GM19240 (cell line): ENCODE measurements around the gene NCBP3.
A peak's percentile ranks its signal among the peaks of the same experiment; 100 is the strongest.

Experiments used
- DNase-seq: peaks from one replicate; pipeline ENCODE4 v3.0.0; 2011; ENCODE audit warnings: low spot score; ENCODE audit not compliant: insufficient read length

NCBP3 gene

GRCh38 chr17:3813171-3813570 lies 32.9 kb downstream of the NCBP3 start:
- DNase-seq: no peak

GRCh38 chr17:3812771-3813170 lies 33.3 kb downstream of the NCBP3 start:
- no peak for DNase-seq

GRCh38 chr17:3812284-3812683 lies 33.8 kb downstream of the NCBP3 start:
- DNase-seq: no peak

- no peak for DNase-seq
Observed at GRCh38 chr17:3810019-3810418, 36.0 kb downstream of the NCBP3 start.

GRCh38 chr17:3809135-3809534 lies 36.9 kb downstream of the NCBP3 start:
- DNase-seq: no peak

- no peak for DNase-seq
Observed at GRCh38 chr17:3808701-3809100, 37.3 kb downstream of the NCBP3 start.

- no peak for DNase-seq
Observed at GRCh38 chr17:3805581-3805980, 40.5 kb downstream of the NCBP3 start.

- peak; percentile 47 for DNase-seq
Observed at GRCh38 chr17:3804503-3804931, 41.5 kb downstream of the NCBP3 start.

GRCh38 chr17:3803308-3803640 lies 42.8 kb downstream of the NCBP3 start:
- no peak for DNase-seq

- DNase-seq: no peak
Observed at GRCh38 chr17:3802461-3803307, 43.4 kb downstream of the NCBP3 start.

GRCh38 chr17:3801792-3802191 lies 44.3 kb downstream of the NCBP3 start:
- DNase-seq: no peak

- DNase-seq: no peak
Observed at GRCh38 chr17:3801347-3801746, 44.7 kb downstream of the NCBP3 start.

GRCh38 chr17:3800362-3801271 lies 45.4 kb downstream of the NCBP3 start, which contains the start of gene ITGAE:
TSS of gene ITGAE (minus strand) at chr17:3801188. CDS start at chr17:3801144, 44 bp downstream.
- DNase-seq: no peak

- no peak for DNase-seq
Observed at GRCh38 chr17:3799181-3799945, 46.7 kb downstream of the NCBP3 start.

- DNase-seq: no peak
Observed at GRCh38 chr17:3798273-3799180, 47.5 kb downstream of the NCBP3 start.

GRCh38 chr17:3796822-3797170 lies 49.2 kb downstream of the NCBP3 start:
- peak; percentile 23 for DNase-seq

GRCh38 chr17:3796110-3796821 lies 49.8 kb downstream of the NCBP3 start:
- peak; percentile 49 for DNase-seq

GRCh38 chr17:3795390-3796102 lies 50.5 kb downstream of the NCBP3 start:
- no peak for DNase-seq
